ENCODE measurements around the gene RBPJ.

RBPJ gene

GRCh38 chr4:26482508-26483462, 162.0 kb downstream of the RBPJ start:
- H3K4me1 ChIP-seq (ENCODE audit: insufficient read depth, poor library complexity, severe bottlenecking), result no peaks in the 10 kb centered on the region
- H3K27ac ChIP-seq (ENCODE audit: poor library complexity, severe bottlenecking), result no peak overlapping the region
- no peak for DNase-seq (ENCODE audit: low spot score)
- no peaks in the 10 kb centered on the region for H3K9me3 ChIP-seq (ENCODE audit: severe bottlenecking)
- H3K27me3 ChIP-seq (ENCODE audit: insufficient read depth, poor library complexity, severe bottlenecking), result no peaks in the 10 kb centered on the region
- no peak overlapping the region for H3K4me3 ChIP-seq (ENCODE audit: severe bottlenecking)
- no peak for ATAC-seq (ENCODE audit: low read depth)
- H3K36me3 ChIP-seq (ENCODE audit: low read depth), result no peaks in the 10 kb centered on the region
- TF ChIP-seq CTCF (IDR thresholded peaks at IDR 0.05; ENCODE audit: poor library complexity, severe bottlenecking), result no peak

- DNase-seq (ENCODE audit: low spot score) (no peak), ATAC-seq (ENCODE audit: low read depth) (no peak)
- no peak overlapping the region for H3K27ac ChIP-seq (ENCODE audit: poor library complexity, severe bottlenecking)
- no peaks in the 10 kb centered on the region for H3K4me1 ChIP-seq (ENCODE audit: insufficient read depth, poor library complexity, severe bottlenecking)
- H3K27me3 ChIP-seq (ENCODE audit: insufficient read depth, poor library complexity, severe bottlenecking), result no peaks in the 10 kb centered on the region
- H3K36me3 ChIP-seq (ENCODE audit: low read depth), result no peaks in the 10 kb centered on the region
- no peak for TF ChIP-seq CTCF (IDR thresholded peaks at IDR 0.05; ENCODE audit: poor library complexity, severe bottlenecking)
- no peak overlapping the region for H3K4me3 ChIP-seq (ENCODE audit: severe bottlenecking)
- no peaks in the 10 kb centered on the region for H3K9me3 ChIP-seq (ENCODE audit: severe bottlenecking)
Observed at GRCh38 chr4:26484032-26484515, 163.3 kb downstream of the RBPJ start.

GRCh38 chr4:26484516-26484915, 163.7 kb downstream of the RBPJ start:
- H3K4me3 ChIP-seq (ENCODE audit: severe bottlenecking), result no peak overlapping the region
- no peak for DNase-seq (ENCODE audit: low spot score)
- H3K27me3 ChIP-seq (ENCODE audit: insufficient read depth, poor library complexity, severe bottlenecking), result no peaks in the 10 kb centered on the region
- no peaks in the 10 kb centered on the region for H3K9me3 ChIP-seq (ENCODE audit: severe bottlenecking)
- no peak for TF ChIP-seq CTCF (IDR thresholded peaks at IDR 0.05; ENCODE audit: poor library complexity, severe bottlenecking)
- ATAC-seq (ENCODE audit: low read depth), result no peak
- no peak overlapping the region for H3K27ac ChIP-seq (ENCODE audit: poor library complexity, severe bottlenecking)
- H3K36me3 ChIP-seq (ENCODE audit: low read depth), result no peaks in the 10 kb centered on the region
- H3K4me1 ChIP-seq (ENCODE audit: insufficient read depth, poor library complexity, severe bottlenecking), result no peaks in the 10 kb centered on the region
